Activated T-helper 1 cell treated with anti-CD3 and anti-CD28 coated beads, Interleukin-12 subunit alpha, Interleukin-12 subunit beta, Interleukin-2, Interleukin-4 antibody, amounts not matched to agents 30 ng/mL and 10 ng/mL and 1 ng/mL, durations not matched to agents 14 hours and 24 hours and 36 hours (primary cell): ENCODE measurements around the gene MTARC2. TPM values are rescaled to one million over a fixed set of nuclear protein-coding genes. Genes with fewer than 3 reads are reported as not detected.

Experiments
- DNase-seq: peaks from one replicate; pipeline ENCODE4 v3.0.0; 2021; ENCODE audit warnings: low spot score
- H3K27ac Mint-ChIP-seq: one replicate; pipeline ENCODE4 v1.8.0; 2021; ENCODE audit warnings: mild to moderate bottlenecking, mixed read lengths
- H3K27me3 Mint-ChIP-seq: one replicate; pipeline ENCODE4 v1.8.0; 2022; ENCODE audit warnings: mild to moderate bottlenecking, moderate library complexity, mixed read lengths; ENCODE audit not compliant: insufficient read depth
- H3K36me3 Mint-ChIP-seq: one replicate; pipeline ENCODE4 v1.8.0; 2021; ENCODE audit warnings: low read depth, mixed read lengths
- H3K4me1 Mint-ChIP-seq: one replicate; pipeline ENCODE4 v1.8.0; 2021; ENCODE audit warnings: low read depth, mixed read lengths
- H3K4me3 Mint-ChIP-seq: one replicate; pipeline ENCODE4 v1.8.0; 2021; ENCODE audit warnings: mild to moderate bottlenecking, moderate library complexity, mixed read lengths
- H3K9me3 Mint-ChIP-seq: one replicate; pipeline ENCODE4 v1.8.0; 2021; ENCODE audit warnings: mixed read lengths
- intact Hi-C: fragments of 100-400 bp; cut with micrococcal nuclease; formaldehyde crosslinking; loops from one replicate; pipeline ENCODE4 v1.15.1; 2024
- total RNA-seq: library from RNA; stranded (reverse); gene quantifications from 2 replicates; pipeline ENCODE4 v1.2.3, GENCODE V29; 2022

Gene MTARC2
- total RNA-seq, result not detected in 2 replicates

DNA sequence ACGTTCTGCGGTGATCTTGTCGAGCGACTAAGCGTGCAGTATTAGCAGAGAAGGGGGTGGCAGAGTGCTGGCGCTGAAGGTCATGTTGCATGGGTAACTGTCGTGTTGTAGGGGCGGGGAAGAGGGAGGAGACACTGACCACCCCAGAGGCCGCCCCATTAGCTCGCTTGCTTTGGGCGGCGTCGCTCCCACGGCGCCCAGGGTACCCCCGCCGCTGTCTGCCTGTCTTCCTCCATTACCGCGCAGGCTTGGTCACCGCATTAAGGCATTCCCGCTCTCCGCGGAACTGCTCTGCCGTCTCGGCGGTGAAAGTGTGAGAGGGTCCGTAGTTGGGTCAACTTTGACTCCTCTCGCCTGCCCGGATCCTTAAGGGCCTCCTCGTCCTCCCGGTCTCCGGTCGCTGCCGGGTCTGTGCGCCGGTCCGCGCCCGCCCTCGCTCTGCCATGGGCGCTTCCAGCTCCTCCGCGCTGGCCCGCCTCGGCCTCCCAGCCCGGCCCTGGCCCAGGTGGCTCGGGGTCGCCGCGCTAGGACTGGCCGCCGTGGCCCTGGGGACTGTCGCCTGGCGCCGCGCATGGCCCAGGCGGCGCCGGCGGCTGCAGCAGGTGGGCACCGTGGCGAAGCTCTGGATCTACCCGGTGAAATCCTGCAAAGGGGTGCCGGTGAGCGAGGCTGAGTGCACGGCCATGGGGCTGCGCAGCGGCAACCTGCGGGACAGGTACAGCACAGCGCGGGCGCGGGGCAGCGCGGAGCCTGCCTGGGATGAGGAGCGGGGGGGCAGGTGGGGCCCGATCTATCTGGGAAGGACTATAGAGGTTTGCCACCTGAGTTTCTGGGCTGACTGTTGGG lies at the start of gene MTARC2:
Gene MTARC2, plus strand, starts transcription at position 234 of the 846 bp plus-strand sequence. Its CDS starts 210 bp downstream, at position 444.
- DNase-seq, result no peak
- H3K36me3 Mint-ChIP-seq, result no peaks in the 10 kb centered on the region
- intact Hi-C loops, result no loop called here
- H3K4me1 Mint-ChIP-seq, result no peaks in the 10 kb centered on the region
- no peaks in the 10 kb centered on the region for H3K9me3 Mint-ChIP-seq
- H3K27ac Mint-ChIP-seq, result no peak within 1 kb of the TSS
- no peak within 1 kb of the TSS for H3K4me3 Mint-ChIP-seq
- H3K27me3 Mint-ChIP-seq, result peaks cover 51% of the 10 kb centered on the region

DNA sequence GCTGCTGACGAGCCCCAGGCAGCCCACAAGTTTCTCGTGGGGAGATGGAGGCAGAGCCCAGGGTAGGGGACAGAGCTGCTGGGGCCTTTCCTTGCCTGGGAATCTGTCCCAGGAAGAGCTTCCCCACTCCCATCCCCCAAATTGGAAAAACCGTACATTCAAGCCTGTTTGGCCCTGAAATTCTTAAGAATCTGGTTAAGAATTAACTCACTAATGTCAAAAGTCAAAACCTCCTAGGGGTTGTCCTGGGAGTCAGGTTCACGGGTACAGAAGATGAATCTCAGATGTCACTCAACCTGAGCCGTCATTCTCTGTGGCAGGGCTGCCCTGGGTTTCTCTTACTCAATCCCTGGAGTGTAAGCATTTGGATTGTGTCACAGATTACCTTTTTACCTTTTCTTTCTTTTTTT lies 49.5 kb upstream of the MTARC2 start:
- intact Hi-C loops, result no loop called here
- Mint-ChIP-seq H3K9me3 (no peaks in the 10 kb centered on the region), H3K4me3 (no peak overlapping the region), H3K4me1 (no peaks in the 10 kb centered on the region), H3K27ac (no peak overlapping the region), H3K27me3 (peaks cover 6% of the 10 kb centered on the region), H3K36me3 (no peaks in the 10 kb centered on the region)
- no peak for DNase-seq

DNA sequence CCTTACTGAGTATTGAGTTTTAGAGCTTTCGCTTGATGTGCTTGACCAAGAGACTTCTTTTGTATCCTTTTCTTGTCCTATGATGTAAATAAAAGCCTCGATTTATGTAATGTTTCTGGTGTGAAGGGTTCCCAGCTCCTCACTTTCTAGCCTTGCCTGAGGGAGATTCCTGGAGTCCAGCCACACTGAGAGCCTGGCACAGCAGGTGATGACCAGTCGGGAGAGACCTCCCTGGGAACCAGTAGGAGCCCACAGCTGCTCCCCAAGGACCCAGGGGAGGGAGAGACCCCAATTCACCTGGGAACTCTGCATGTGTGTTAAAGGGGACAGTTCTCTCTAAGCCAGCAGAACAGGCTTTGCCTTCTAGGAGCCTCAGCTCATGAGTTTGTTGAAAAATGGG lies 49.1 kb upstream of the MTARC2 start:
- intact Hi-C loops, result no loop called here
- H3K36me3 Mint-ChIP-seq, result no peaks in the 10 kb centered on the region
- H3K9me3 Mint-ChIP-seq, result no peaks in the 10 kb centered on the region
- peaks cover 6% of the 10 kb centered on the region for H3K27me3 Mint-ChIP-seq
- H3K27ac Mint-ChIP-seq, result no peak overlapping the region
- H3K4me3 Mint-ChIP-seq, result no peak overlapping the region
- no peak for DNase-seq
- no peaks in the 10 kb centered on the region for H3K4me1 Mint-ChIP-seq

GRCh38 chr1:220700556-220701179 lies 47.5 kb upstream of the MTARC2 start:
- no peak overlapping the region for H3K27ac Mint-ChIP-seq
- no peak overlapping the region for H3K4me3 Mint-ChIP-seq
- no peaks in the 10 kb centered on the region for H3K4me1 Mint-ChIP-seq
- no peaks in the 10 kb centered on the region for H3K36me3 Mint-ChIP-seq
- no peaks in the 10 kb centered on the region for H3K9me3 Mint-ChIP-seq
- H3K27me3 Mint-ChIP-seq, result peaks cover 6% of the 10 kb centered on the region
- intact Hi-C loops, result no loop called here
- no peak for DNase-seq

DNA sequence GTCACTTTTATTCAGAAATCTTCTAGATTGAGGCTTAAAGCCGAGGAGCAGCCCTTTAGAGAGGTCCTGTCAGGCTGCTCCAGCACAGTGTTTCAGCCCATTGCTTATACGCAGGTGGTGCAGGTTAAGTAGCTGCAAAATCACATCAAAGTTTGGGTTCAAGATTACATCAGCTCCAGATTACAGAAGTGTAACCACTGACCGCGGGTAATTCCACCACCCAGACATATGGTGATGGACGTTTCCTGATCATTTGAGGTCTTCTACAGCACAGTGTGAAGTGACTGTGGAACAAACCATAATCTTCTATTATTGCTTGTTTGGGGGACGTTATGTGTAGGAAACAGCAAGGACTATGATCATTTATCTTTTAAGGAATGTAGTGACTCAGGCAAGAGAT lies 46.1 kb upstream of the MTARC2 start:
- Mint-ChIP-seq H3K27me3 (peaks cover 6% of the 10 kb centered on the region), H3K9me3 (no peaks in the 10 kb centered on the region), H3K4me3 (no peak overlapping the region), H3K27ac (no peak overlapping the region), H3K4me1 (no peaks in the 10 kb centered on the region), H3K36me3 (no peaks in the 10 kb centered on the region)
- intact Hi-C loops, result no loop called here
- DNase-seq, result no peak

- Mint-ChIP-seq H3K36me3 (no peaks in the 10 kb centered on the region), H3K27me3 (peaks cover 6% of the 10 kb centered on the region)
These were observed 45.3 kb upstream of the MTARC2 start for GRCh38 chr1:220702733-220703270.

DNA sequence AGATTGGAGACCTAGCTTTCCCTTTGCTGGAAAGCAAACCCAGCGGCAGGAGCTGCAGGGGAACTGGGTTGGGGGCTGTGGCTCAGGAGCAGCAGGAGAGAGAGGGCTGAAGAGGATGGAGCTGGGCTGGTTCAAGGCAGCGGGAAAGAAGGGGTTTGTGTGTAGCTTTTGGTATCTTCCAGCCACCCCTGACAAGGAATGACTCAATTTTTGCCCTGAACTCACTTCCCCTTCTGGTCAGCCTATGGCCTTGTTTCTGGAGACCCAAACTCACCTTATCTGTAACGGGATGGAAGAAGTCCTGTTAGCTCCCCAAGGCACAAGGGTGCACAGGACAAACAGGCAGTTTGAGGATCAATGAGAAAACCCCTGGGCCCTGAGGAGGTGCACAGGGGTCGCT lies 44.8 kb upstream of the MTARC2 start:
- H3K36me3 Mint-ChIP-seq, result no peaks in the 10 kb centered on the region
- intact Hi-C loops, result no loop called here
- no peak overlapping the region for H3K4me3 Mint-ChIP-seq
- H3K27ac Mint-ChIP-seq, result no peak overlapping the region
- peaks cover 6% of the 10 kb centered on the region for H3K27me3 Mint-ChIP-seq
- H3K4me1 Mint-ChIP-seq, result no peaks in the 10 kb centered on the region
- no peak for DNase-seq
- no peaks in the 10 kb centered on the region for H3K9me3 Mint-ChIP-seq

More at GRCh38 chr1:220702733-220703270, 45.3 kb upstream of the MTARC2 start:
- no peak overlapping the region for H3K27ac Mint-ChIP-seq
- DNase-seq, result no peak
- intact Hi-C loops, result no loop called here
- H3K4me3 Mint-ChIP-seq, result no peak overlapping the region
- no peaks in the 10 kb centered on the region for H3K4me1 Mint-ChIP-seq
- H3K9me3 Mint-ChIP-seq, result no peaks in the 10 kb centered on the region

DNA sequence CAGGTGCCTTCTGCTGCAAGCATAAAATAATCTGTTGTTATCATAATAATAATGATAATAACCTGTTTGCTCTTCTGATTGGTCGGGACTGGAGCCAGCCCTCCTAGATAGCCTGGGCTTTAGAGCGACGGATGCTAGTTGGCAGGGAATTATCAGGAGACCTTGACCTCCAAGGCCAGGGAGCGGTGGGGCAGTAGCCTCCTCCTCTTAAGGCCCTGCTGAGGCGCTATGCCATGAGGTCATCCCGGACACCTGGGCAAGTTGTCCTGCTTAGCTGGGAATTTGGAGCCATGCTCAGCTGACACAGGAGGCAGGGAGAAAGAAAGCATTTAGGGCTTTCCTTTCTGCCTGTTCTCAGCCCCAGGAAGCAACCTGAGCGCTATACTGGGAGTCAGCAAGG lies 42.3 kb upstream of the MTARC2 start:
- DNase-seq, result no peak
- Mint-ChIP-seq H3K4me3 (no peak overlapping the region), H3K36me3 (no peaks in the 10 kb centered on the region), H3K27ac (no peak overlapping the region), H3K27me3 (peaks cover 6% of the 10 kb centered on the region), H3K4me1 (no peaks in the 10 kb centered on the region), H3K9me3 (no peaks in the 10 kb centered on the region)
- intact Hi-C loops, result no loop called here

DNA sequence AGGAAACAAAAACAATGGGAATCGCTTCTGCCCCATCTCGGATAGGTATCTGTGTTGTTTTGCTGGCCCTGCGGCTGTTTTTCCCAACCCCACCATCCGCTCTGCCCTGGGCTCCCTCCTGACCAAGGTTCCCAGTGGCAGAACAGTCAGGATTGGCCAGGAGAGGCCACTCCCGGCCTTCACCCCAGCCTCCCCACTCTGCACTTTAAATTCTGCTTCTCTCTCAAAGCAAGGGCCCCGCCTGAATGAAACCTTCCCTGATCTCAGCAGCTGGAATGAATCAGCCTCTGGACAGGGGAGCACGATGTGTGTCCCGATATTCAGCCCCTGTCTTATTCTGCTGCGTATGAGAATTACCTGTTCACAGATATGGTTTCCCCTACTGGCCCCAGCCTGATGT lies 41.6 kb upstream of the MTARC2 start:
- no peak for DNase-seq
- no peaks in the 10 kb centered on the region for H3K36me3 Mint-ChIP-seq
- no peaks in the 10 kb centered on the region for H3K9me3 Mint-ChIP-seq
- H3K4me1 Mint-ChIP-seq, result no peaks in the 10 kb centered on the region
- intact Hi-C loops, result no loop called here
- peaks cover 5% of the 10 kb centered on the region for H3K27me3 Mint-ChIP-seq
- H3K27ac Mint-ChIP-seq, result no peak overlapping the region
- H3K4me3 Mint-ChIP-seq, result no peak overlapping the region

DNA sequence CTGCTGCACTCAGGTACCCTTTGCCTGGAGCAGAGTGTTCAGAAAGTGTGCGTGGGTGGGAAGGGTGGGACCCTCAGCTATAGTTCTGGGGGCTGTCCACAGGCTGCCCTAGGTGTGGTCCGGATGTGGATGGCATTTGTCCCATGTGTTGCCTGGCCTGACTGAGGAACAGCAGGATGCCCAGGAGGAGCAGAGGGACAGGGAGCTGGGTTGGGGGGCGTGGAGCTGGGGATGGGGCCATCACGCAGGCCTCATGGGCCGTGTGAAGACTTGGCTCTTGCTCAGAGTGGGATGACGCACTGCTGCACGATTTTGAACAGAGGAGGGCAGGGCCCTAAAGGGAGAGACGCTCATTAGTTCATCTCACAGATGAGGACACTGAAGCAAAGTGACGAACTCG lies 41.0 kb upstream of the MTARC2 start:
- intact Hi-C loops, result no loop called here
- Mint-ChIP-seq H3K27me3 (no peaks in the 10 kb centered on the region), H3K27ac (no peak overlapping the region), H3K4me3 (no peak overlapping the region), H3K4me1 (no peaks in the 10 kb centered on the region), H3K36me3 (no peaks in the 10 kb centered on the region), H3K9me3 (no peaks in the 10 kb centered on the region)
- DNase-seq, result no peak

DNA sequence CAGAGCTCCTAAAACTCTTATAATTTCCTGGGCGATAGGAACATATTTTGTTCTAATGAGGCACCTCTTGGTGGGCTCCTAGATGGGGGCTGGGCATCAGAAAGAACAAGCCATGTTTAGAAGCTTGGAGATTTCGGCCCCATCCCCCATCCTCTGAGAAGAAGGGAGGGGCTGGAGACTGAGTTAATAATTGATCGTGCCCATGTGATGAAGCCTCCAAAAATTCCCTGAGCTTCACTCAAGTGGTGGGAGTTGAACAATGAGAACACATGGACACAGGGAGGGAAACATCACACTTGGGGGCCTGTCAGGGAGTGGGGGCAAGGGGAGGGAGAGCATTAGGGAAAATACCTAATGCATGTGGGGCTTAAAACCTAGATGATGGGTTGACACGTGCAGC lies 39.9 kb upstream of the MTARC2 start:
- Mint-ChIP-seq H3K4me3 (no peak overlapping the region), H3K4me1 (no peaks in the 10 kb centered on the region), H3K9me3 (no peaks in the 10 kb centered on the region), H3K36me3 (no peaks in the 10 kb centered on the region), H3K27ac (no peak overlapping the region), H3K27me3 (no peaks in the 10 kb centered on the region)
- intact Hi-C loops, result no loop called here
- no peak for DNase-seq

DNA sequence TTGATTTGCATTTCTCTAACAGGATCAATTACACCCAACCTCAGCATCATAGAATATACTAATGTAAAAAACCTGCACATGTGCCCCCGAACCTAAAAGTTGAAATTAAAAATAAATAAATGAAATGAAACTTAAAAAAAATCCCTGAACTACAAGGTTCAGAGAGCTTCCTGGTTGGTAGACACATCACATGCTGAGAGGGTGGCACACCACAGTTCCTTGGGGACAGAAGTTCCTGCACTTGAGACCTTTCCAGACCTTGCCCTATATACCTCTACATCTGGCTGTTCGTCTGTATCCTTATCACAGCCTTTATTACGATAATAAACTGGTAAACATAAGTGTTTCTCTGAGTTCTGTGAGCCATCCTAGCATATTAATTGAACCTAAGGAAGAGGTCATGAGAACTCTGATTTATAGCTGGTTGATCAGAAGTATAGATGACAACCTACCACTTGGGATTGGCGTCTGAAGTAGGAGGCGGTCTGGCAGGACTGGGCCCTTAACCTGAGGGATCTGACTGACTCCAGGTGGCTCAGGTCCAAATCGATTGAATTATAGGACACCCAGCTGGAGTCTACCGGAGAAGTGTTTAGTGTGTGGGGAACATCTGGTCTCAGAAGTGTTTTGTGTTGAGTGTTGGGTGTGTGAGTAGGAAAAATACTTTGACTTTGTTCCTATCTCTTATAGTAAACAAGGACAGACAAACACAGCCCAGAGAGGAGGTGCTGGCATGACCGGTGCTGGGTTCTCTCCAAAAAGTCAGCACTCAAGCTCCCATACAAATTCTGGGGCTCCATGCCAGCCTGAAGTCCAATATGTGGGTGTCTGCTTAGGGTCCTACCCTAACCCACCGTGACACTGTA lies 39.0 kb upstream of the MTARC2 start:
- H3K27ac Mint-ChIP-seq, result no peak overlapping the region
- no peaks in the 10 kb centered on the region for H3K9me3 Mint-ChIP-seq
- no peak overlapping the region for H3K4me3 Mint-ChIP-seq
- no peak for DNase-seq
- intact Hi-C loops, result no loop called here
- H3K27me3 Mint-ChIP-seq, result no peaks in the 10 kb centered on the region
- H3K4me1 Mint-ChIP-seq, result no peaks in the 10 kb centered on the region
- no peaks in the 10 kb centered on the region for H3K36me3 Mint-ChIP-seq

DNA sequence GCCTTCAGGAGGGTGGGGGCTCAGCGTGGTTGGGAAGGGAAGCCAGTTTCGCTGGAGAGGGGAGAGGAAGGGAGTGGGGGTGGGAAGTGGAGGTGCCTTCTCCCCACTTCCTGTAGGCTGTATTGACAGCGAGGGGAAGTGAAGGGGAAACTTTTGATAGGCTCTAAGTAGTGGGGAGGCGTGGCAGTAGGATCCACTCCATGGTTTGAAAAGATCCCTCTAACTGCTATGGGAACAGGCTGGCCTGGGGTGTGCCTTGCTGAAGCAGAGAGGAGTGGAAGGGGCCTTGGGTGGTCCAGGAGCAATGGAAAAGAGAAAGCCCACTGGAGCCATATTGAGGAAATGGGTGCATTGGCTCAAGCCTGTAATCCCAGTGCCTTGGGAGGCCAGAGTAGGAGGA lies 37.8 kb upstream of the MTARC2 start:
- H3K27me3 Mint-ChIP-seq, result no peaks in the 10 kb centered on the region
- no peak overlapping the region for H3K4me3 Mint-ChIP-seq
- intact Hi-C loops, result no loop called here
- DNase-seq, result no peak
- no peak overlapping the region for H3K27ac Mint-ChIP-seq
- H3K4me1 Mint-ChIP-seq, result no peaks in the 10 kb centered on the region
- H3K9me3 Mint-ChIP-seq, result no peaks in the 10 kb centered on the region
- no peaks in the 10 kb centered on the region for H3K36me3 Mint-ChIP-seq
